ENCODE data around the gene SLC35F1. TPM values are rescaled to one million over a fixed set of nuclear protein-coding genes. Genes with fewer than 3 reads are reported as not detected.

Gene SLC35F1
- total RNA-seq, 1 experiment from 2014 or later: not detected

DNA sequence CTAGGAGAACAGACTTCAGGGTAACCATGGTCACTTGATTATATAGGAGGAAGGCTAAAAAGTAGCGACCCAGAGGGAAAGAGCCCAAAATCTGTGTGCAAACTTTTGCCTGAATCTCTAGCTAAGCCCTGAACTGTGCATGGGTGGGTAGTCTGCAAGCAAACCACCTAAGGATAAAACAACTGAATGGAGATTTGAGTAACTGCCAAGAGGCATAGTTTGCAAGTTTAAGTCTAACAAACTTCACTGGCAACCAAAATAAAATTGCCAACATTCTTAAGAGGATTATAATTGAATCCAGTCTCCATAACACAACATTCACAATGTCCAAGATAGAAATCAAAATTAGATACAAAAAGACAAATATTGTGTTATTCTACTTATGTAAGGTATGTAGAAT, 449.0 kb downstream of the SLC35F1 start:
- H3K4me2 ChIP-seq: no peak overlapping the region
- H3K79me2 ChIP-seq (ENCODE audit: low read depth): no peaks in the 10 kb centered on the region
- BruUV-seq (replicated peaks): no TSS peak
- no peaks in the 10 kb centered on the region for H3K9me3 ChIP-seq (ENCODE audit: insufficient read depth, low read depth)
- no peak for TF ChIP-seq EZH2 (IDR thresholded peaks at IDR 0.05; ENCODE audit: low read depth)
- no peak for TF ChIP-seq CTCF (conservative IDR thresholded peaks at IDR 0.05)
- H2AFZ ChIP-seq: 0 out of 2 replicates have a peak overlapping the region, but pooled peaks have one; percentile 20
- H3K27me3 ChIP-seq (ENCODE audit: insufficient read depth, low read depth): no peaks in the 10 kb centered on the region
- ChIA-PET POLR2A (ENCODE audit: unreplicated experiment) (interaction anchor here (0.7 kb wide), 1 partner anchor 42 kb away, joined by 7 read pairs; no protein-coding TSS in a partner anchor), CTCF (no interaction called here)
- H3K36me3 ChIP-seq (ENCODE audit: low read depth): no peaks in the 10 kb centered on the region
- H3K4me1 ChIP-seq (replicated peaks; ENCODE audit: insufficient read depth): no peaks in the 10 kb centered on the region
- no peak overlapping the region for H3K4me3 ChIP-seq
- H3K9me2 ChIP-seq (ENCODE audit: insufficient read depth): no peaks in the 10 kb centered on the region; the same call in 1 of the 2 replicates
- no peak overlapping the region for H3K27ac ChIP-seq
- intact Hi-C loops (cut with micrococcal nuclease; ENCODE audit: unreplicated experiment): no loop called here
- no peaks in the 10 kb centered on the region for H3F3A ChIP-seq (ENCODE audit: insufficient read depth, low read depth)
- DNase-seq: no peak
- H4K20me1 ChIP-seq (ENCODE audit: insufficient read depth): no peaks in the 10 kb centered on the region

GRCh38 chr6:118356686-118357085, 449.6 kb downstream of the SLC35F1 start:
- Histone ChIP-seq H3K9me2 (ENCODE audit: insufficient read depth) (no peaks in the 10 kb centered on the region; the same call in 1 of the 2 replicates), H3K4me1 (replicated peaks; ENCODE audit: insufficient read depth) (no peaks in the 10 kb centered on the region), H3F3A (ENCODE audit: insufficient read depth, low read depth) (no peaks in the 10 kb centered on the region), H3K9me3 (ENCODE audit: insufficient read depth, low read depth) (no peaks in the 10 kb centered on the region), H3K36me3 (ENCODE audit: low read depth) (no peaks in the 10 kb centered on the region), H3K4me2 (no peak overlapping the region), H3K27me3 (ENCODE audit: insufficient read depth, low read depth) (no peaks in the 10 kb centered on the region), H4K20me1 (ENCODE audit: insufficient read depth) (no peaks in the 10 kb centered on the region), H2AFZ (no peak overlapping the region), H3K79me2 (ENCODE audit: low read depth) (no peaks in the 10 kb centered on the region), H3K4me3 (no peak overlapping the region), H3K27ac (no peak overlapping the region)
- ChIA-PET POLR2A (ENCODE audit: unreplicated experiment) (no interaction called here), CTCF (no interaction called here)
- no TSS peak for BruUV-seq (replicated peaks)
- DNase-seq: no peak
- intact Hi-C loops (cut with micrococcal nuclease; ENCODE audit: unreplicated experiment): no loop called here
- TF ChIP-seq CTCF (conservative IDR thresholded peaks at IDR 0.05) (no peak), EZH2 (IDR thresholded peaks at IDR 0.05; ENCODE audit: low read depth) (no peak)

Other genes with a start within 250 kb of the SLC35F1 start
- 17.0 and 22.2 TPM in 2 replicates for gene NUS1, start 231.8 kb upstream of the SLC35F1 start, total RNA-seq (2021)

Measured in PC-9 (cell line).